ENCODE data around the gene MACROD1. TPM values are rescaled to one million over a fixed set of nuclear protein-coding genes. Genes with fewer than 3 reads are reported as not detected.

MACROD1 gene
- total and polyA plus RNA-seq, 12 donors, result 77.6 to 497 (median 115) TPM

- intact Hi-C loops (cut with DNase I), result no loop called here
- H3K27me3 ChIP-seq, result no peaks in the 10 kb centered on the region
- no peaks in the 10 kb centered on the region for H3K36me3 ChIP-seq
- peaks cover 0 to 26% (median 8%) of the 10 kb centered on the region in 9 donors for H3K4me1 ChIP-seq
- TF ChIP-seq, protein P1, sequence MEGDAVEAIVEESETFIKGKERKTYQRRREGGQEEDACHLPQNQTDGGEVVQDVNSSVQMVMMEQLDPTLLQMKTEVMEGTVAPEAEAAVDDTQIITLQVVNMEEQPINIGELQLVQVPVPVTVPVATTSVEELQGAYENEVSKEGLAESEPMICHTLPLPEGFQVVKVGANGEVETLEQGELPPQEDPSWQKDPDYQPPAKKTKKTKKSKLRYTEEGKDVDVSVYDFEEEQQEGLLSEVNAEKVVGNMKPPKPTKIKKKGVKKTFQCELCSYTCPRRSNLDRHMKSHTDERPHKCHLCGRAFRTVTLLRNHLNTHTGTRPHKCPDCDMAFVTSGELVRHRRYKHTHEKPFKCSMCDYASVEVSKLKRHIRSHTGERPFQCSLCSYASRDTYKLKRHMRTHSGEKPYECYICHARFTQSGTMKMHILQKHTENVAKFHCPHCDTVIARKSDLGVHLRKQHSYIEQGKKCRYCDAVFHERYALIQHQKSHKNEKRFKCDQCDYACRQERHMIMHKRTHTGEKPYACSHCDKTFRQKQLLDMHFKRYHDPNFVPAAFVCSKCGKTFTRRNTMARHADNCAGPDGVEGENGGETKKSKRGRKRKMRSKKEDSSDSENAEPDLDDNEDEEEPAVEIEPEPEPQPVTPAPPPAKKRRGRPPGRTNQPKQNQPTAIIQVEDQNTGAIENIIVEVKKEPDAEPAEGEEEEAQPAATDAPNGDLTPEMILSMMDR (IDR thresholded peaks at IDR 0.05), result no peak
- no peak overlapping the region for H3K27ac ChIP-seq
- no peak overlapping the region for H3K4me3 ChIP-seq
- 92 to 93% methylated on average over 8 of the region's 8 CpGs for WGBS, 2 donors
- DNase-seq (no peak), ATAC-seq (no peak)
- no peaks in the 10 kb centered on the region for H3K9me3 ChIP-seq
Observed at GRCh38 chr11:64092761-64093136, 73.2 kb downstream of the MACROD1 start.

- TF ChIP-seq, protein P1 (IDR thresholded peaks at IDR 0.05), result no peak
- H3K4me3 ChIP-seq, result no peak overlapping the region
- no peaks in the 10 kb centered on the region for H3K36me3 ChIP-seq
- 87 to 90% methylated on average over 13 to 15 of the region's 15 CpGs for WGBS, 2 donors
- DNase-seq (no peak), ATAC-seq (no peak)
- no peaks in the 10 kb centered on the region for H3K9me3 ChIP-seq
- H3K27ac ChIP-seq, result no peak overlapping the region
- peaks cover 0 to 26% (median 8%) of the 10 kb centered on the region in 9 donors for H3K4me1 ChIP-seq
- no peaks in the 10 kb centered on the region for H3K27me3 ChIP-seq
- intact Hi-C loops (cut with DNase I), result no loop called here
Observed at GRCh38 chr11:64092111-64092760, 73.7 kb downstream of the MACROD1 start.

- no peaks in the 10 kb centered on the region for H3K36me3 ChIP-seq
- H3K9me3 ChIP-seq, result no peaks in the 10 kb centered on the region
- DNase-seq, result no peak
- TF ChIP-seq, protein P1 (IDR thresholded peaks at IDR 0.05), result no peak
- no peak overlapping the region for H3K4me3 ChIP-seq
- ATAC-seq, result no peak
- 67 to 70% methylated on average over 11 of the region's 11 CpGs for WGBS, 2 donors
- H3K27me3 ChIP-seq, result no peaks in the 10 kb centered on the region
- no peak overlapping the region for H3K27ac ChIP-seq
- peaks cover 0 to 35% (median 15%) of the 10 kb centered on the region in 9 donors for H3K4me1 ChIP-seq
- intact Hi-C loops (cut with DNase I), result no loop called here
Observed at GRCh38 chr11:64090806-64091516, 75.0 kb downstream of the MACROD1 start.

DNA sequence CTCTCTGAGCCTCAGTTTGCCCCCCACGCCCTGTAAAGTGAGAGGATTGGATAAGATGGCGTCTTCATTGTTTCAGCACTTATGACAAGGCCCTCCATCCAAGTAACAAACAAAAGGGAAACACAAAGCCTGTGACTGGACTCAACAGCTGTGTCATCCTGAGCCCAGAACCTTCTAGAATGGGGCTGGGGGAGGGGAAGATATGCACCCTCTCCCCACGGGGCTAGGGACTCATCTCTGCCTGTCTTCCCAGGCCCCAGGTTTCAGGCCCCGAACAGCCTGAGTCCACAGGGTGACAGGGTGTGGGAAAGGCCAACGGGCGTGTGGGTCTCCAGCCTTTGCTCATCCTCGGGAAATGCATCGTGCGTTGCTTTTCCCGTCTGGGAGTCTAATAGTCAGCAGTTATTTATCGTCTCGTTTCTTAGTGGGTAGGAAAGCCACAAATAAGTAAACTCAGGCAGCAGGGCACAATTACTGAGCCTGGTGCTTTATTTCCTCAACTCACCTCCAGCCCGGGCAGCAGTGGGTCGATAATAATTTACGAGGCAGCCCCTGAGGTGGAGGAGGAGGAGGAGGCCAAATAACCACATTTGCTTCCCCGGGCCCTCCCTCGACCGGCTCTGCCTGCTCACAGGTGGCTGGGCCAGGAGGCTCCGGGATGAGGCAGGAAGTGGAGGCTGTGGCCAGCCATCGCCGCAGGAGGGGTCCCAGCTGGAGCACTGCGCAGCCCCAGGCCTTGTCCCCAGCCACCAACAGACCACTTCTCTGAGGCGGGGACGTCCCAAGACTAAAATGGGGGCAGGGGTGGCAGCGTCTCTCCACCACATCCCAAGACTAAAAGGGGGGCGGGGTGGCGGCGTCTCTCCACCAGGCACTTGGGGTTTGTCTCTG is 75.8 kb downstream of the MACROD1 start:
- no peak for DNase-seq
- no peak overlapping the region for H3K4me3 ChIP-seq
- H3K27ac ChIP-seq, result no peak overlapping the region
- TF ChIP-seq, protein P1 (IDR thresholded peaks at IDR 0.05), result no peak
- no peaks in the 10 kb centered on the region for H3K36me3 ChIP-seq
- intact Hi-C loops (cut with DNase I), result no loop called here
- peaks cover 0 to 27% (median 13%) of the 10 kb centered on the region in 9 donors for H3K4me1 ChIP-seq
- H3K27me3 ChIP-seq, result no peaks in the 10 kb centered on the region
- no peak for ATAC-seq
- H3K9me3 ChIP-seq, result no peaks in the 10 kb centered on the region
- WGBS, 2 donors, result 86 to 89% methylated on average over 28 of the region's 28 CpGs
